ENCODE results near the gene NBPF8.
"Not testable (repeated sequence)": the region's sequence is repeated elsewhere in the genome, so short reads cannot be mapped to it uniquely, and the experiment has no call there.

DNA sequence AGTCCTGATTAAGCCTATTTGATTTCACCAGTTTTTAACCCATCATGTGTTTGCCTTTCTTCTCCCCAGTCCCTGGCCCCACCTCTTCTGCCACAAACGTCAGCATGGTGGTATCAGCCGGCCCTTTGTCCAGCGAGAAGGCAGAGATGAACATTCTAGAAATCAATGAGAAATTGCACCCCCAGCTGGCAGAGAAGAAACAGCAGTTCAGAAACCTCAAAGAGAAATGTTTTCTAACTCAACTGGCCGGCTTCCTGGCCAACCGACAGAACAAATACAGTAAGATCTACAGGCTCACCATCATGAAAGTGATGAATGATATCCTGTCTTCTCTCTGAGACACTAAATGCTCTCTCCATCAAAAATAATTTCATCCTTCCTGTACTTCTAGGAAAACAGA lies 34.3 kb downstream of the NBPF8 start:
- TF ChIP-seq, protein P1, sequence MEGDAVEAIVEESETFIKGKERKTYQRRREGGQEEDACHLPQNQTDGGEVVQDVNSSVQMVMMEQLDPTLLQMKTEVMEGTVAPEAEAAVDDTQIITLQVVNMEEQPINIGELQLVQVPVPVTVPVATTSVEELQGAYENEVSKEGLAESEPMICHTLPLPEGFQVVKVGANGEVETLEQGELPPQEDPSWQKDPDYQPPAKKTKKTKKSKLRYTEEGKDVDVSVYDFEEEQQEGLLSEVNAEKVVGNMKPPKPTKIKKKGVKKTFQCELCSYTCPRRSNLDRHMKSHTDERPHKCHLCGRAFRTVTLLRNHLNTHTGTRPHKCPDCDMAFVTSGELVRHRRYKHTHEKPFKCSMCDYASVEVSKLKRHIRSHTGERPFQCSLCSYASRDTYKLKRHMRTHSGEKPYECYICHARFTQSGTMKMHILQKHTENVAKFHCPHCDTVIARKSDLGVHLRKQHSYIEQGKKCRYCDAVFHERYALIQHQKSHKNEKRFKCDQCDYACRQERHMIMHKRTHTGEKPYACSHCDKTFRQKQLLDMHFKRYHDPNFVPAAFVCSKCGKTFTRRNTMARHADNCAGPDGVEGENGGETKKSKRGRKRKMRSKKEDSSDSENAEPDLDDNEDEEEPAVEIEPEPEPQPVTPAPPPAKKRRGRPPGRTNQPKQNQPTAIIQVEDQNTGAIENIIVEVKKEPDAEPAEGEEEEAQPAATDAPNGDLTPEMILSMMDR (IDR thresholded peaks at IDR 0.05) = not testable (repeated sequence)
- not testable (repeated sequence) for TF ChIP-seq POLR2A (IDR thresholded peaks at IDR 0.05); POLR2AphosphoS5 (IDR thresholded peaks at IDR 0.05; ENCODE audit: insufficient read depth in 1 of 2, low read depth in 1 of 2)
